T-helper 9 cell (primary cell): ENCODE data around the gene DDX46.
"Not testable (repeated sequence)": the region's sequence is repeated elsewhere in the genome, so short reads cannot be mapped to it uniquely, and the experiment has no call there.

Source experiments
- DNase-seq: peaks from one replicate; pipeline ENCODE4 v3.0.0-alpha.2; 2020

Gene DDX46

DNA sequence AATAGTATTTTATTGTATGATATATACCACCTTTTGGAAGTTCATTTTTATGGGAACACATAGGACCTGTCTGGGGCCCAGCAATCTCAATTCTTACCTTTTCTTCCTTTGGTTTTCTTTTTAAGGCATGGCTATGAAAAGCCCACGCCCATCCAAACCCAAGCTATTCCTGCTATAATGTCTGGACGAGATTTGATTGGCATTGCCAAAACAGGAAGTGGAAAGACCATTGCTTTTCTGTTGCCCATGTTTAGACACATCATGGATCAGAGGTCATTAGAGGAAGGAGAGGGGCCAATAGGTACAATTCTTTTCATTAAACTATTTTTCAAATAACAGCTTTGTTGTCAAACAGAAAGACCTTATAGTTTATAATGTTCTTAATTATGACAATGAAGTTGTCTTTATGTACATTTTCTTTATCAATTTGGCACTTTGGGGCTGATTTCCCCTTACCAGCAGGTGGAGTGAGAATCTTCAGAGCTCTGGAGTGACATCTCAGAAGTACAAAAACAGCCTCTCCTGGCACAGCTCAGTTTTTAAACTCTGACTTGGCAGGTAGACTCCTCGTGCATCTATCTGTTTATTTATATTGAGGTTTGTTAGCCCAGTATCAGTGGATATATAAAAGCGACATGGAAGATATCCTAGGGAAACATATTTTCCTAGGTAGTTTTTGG is 25.8 kb downstream of the DDX46 start:
- DNase-seq: no peak

DNA sequence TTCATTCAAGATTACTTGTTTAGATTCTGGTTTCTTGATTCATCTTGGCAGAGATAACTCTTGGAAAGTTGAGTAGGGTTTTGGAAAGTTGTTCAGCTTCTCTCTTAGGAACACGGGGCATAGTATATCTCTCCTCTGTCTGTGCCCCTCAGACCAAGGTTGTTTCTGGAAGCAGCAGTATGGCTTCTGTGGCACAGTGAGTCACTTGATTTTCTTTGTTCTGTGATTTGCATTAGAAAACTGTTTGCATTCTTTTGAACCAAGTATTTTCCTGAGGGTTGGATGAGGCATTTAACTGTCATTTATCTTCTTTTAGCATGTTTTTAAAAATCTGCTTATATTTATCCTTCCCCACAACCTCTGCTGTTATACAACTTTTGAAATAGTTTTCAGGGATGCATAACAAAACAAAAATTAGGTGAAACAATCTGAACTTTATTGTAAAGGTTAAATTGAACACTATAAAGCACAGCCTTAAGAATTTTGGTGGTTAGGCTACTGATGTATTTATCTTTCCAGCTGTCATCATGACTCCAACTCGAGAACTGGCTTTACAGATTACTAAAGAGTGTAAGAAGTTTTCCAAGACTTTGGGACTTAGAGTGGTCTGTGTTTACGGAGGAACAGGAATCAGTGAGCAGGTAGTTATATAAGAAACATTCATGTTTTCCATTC is 26.5 kb downstream of the DDX46 start:
- DNase-seq: no peak

DNA sequence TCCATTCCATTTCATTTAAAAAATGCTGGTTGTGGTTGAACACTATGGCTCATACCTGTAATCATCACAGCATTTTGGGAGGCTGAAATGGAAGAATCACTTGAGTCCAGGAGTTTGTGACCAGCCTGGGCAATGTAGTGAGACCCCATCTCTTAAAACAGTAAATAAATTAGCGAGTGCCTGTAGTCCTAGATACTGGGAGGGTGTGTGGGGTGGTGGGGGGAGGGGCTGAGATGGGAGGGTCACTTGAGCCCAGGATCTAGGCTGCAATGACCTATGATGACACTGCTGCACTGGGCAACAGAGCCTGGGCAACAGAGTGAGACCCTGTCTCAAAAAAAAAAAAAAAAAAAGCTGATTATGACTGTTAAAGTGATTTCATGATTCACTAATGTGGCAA is 29.1 kb downstream of the DDX46 start:
- no peak for DNase-seq

DNA sequence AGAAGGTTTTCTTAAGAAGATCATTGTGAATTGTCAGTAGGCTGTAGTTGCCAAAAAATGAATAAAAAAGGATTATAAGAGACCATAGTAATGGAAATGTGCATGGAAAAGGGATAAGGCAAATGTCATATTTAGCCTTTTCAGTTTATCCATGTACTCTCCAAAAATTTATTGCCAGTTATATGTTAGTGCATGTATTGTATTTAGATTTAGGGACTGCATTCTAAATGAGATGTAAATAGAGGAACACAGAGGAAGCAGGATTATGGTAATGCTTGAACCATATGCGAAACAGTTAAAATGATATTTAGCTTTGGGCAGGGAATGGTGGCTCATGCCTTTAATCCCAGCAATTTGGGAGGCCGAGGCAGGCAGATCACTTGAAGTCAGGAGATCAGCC is 33.0 kb downstream of the DDX46 start:
- DNase-seq: no peak

DNA sequence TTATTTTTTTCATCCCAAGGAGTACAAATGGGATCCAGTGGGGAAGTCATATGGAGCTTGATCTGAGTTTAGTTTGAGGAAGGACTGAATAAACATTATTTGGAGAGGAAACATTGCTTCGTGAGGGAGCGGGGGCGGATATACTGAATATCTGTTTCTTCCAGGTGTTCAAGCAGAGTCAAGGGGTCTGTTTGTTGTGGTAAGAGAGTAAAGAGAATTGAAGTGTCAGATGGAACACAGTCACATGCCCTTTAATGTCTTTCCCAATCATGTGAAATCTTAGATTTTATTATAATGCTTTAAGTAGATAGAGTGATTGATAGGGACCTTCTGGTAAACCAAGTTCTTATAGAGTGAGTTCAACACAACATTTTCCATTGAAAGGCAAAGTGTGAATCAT is 33.7 kb downstream of the DDX46 start:
- no peak for DNase-seq

DNA sequence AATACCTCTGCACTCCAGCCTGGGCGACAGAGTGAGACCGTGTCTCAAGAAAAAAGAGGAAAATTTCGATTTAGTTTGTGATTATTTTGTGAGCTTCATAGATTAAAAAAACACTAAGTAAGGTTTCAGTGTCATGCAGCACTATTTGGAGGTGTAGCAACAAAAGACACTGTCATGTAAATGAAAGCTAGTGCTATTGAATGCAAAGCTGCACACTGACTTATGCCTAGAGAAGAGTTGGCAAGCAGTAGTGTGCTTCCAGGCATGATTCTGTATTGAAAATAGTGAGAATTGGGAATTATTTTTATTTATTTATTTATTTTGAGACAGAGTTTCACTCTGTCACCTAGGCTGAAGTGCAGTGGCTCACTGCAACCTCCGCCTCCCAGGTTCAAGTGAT is 34.5 kb downstream of the DDX46 start:
- no peak for DNase-seq

DNA sequence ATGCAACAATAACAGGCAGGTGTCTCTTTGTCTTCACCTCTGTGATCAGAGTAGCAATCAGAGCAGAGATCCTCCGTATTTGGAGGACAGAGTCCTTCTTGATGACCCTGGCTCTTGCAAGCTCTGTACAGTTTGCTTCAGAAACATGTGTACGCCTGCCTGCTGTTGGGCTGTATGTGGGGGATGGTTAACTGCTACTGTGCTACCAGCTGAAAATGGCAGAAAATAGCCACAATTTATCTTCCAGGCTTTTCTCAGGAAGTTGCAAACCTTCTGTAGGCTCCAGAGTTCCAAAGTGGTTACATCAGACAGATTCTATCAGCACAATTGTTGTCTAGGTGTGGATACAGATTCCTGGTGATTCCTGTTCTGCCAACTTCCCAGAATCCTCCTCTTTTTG is 35.5 kb downstream of the DDX46 start:
- no peak for DNase-seq

DNA sequence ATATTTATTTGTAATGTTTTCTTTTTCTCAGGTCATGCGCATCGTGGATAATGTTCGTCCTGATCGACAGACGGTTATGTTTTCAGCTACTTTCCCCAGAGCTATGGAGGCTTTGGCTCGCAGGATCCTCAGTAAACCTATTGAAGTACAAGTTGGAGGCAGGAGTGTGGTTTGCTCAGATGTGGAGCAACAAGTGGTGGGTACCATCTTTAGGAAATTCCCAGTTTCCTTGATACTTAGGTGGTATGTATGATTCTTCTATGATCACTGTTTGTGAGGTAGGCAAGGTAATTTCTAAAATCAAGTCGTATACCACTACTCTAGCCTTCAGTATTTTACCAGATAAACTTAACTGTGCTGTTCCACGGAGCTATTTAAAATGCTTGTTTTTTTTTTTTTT is 36.2 kb downstream of the DDX46 start:
- no peak for DNase-seq

DNA sequence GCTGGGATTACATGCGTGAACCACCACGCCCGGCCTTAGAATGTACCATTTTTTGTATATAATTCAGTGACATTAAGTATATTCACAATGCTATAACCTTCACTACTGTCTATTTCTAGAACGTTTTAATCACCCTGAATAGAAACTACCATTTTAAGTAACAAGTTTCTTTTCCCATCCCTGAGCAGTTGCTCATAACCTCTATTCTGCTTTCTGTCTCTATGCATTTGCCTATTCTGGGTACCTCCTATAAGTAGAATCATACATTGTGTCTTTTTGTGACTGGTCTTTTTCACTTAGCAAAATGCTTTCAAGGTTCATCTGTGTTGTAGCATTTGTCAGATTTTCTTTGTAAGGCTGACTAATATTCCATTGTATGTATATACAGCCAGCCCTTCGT is 39.9 kb downstream of the DDX46 start:
- no peak for DNase-seq

DNA sequence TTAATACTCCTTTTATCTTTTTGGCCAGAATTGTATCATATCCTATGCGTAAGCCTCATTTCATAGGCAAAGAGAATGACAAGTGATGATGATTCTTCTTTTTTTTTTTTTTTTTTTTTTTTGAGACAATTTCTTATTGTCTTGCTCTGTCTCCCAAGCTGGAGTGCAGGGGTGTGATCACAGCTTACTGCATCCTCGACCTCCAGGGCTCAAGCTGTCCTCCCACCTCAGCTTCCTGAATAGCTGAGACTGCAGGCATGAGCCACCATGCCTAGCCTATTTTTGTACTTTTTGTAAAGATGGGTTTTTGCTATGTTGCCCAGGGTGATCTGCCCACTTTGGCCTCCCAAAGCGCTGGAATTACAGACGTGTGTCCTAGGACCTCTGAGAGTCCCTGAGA is 45.2 kb downstream of the DDX46 start:
- no peak for DNase-seq

DNA sequence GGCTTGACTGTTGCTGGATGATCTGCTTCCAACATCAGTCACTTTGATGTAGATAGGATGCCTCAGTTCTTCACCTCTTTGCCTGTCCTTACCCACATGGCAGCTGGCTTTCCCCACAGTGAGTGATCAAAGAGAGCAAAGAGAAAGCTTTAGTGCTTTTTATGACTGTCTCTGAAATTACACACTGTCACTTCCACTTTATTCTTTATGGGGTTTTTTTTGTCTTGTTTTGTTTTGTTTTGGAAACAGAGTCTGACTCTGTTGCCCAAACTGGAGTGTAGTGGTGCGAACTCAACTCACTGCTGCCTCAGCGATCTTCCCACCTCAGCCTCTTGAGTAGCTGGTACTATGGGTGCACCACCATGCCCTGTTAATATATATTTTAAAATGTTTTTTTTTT is 54.8 kb downstream of the DDX46 start:
- DNase-seq: no peak

DNA sequence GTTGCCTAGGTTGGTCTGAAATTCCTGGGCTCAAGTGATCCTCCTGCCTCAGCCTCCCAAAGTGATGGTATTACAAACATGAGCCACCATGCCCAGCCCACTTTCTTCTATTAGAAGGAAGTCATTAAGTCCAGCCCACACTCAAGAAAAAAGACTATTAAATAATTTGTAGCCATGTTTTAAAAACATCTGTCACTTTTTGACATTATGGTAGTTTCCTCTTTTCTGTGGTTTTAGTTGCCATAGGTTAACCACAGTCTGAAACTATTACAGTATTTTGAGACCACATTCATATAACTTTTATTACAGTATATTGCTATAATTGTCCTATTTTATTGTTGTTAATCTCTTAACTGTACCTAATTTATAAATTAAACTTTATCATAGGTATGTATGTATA is 55.2 kb downstream of the DDX46 start:
- DNase-seq: no peak

DNA sequence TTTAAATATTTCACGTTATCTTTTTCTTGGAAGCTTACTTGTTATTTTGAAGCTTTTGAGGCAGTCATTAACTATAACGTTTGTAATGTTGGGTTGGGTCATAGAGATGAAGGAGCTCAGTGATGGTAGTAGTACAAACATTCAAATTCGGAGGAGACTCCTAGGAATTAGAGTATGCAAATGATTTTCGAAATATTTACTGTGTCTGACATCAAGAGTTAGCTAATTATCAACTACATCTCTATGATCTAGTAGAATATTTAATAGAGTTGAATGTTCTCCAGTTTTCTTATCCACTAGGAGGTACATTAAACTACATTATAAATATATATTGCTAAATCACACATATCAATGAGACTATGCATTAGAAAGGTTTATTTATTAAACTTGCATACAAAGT is 58.4 kb downstream of the DDX46 start:
- DNase-seq: no peak

DNA sequence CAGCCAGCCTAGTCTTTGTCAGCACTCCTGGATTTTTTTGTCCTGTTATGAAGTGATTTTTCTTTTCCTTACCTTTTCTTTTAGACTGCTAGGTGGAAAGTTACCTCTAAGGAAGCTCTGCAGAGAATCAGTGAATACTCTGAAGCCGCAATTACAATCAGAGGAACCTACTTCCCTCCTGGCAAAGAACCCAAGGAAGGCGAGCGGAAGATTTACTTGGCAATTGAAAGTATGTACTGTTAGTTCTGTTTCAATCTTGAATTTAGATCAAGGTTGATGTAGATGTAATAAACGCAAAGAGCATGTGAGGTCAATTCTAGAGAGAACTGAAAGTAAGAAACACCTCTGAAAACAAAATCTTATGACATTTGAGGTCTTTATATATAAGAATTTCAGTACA is 60.2 kb downstream of the DDX46 start:
- no peak for DNase-seq

DNA sequence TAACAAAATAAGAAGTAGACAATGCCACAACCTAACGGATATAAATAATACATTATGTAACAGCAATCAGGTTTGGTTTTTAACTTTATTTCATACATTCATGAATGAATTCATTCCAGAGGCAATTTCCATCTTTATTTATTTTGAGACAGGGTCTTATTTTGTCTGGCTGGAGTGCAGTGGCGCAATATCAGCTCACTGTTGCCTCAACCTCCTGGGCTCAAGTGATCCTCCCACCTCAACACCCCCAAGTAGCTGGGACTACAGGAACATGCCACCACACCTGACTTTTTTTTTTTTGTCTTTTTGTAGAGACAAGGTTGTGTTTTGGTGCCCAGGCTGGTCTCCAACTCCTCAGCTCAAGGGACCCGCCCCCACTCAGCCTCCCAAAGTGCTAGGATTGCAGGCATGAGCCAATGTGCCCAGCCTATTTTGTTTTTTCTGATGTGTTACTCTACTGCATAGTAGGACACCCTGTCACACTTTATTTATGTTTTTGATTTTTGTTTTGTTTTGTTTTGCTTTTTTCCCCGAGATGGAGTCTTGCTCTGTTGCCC is 60.9 kb downstream of the DDX46 start:
- no peak for DNase-seq

DNA sequence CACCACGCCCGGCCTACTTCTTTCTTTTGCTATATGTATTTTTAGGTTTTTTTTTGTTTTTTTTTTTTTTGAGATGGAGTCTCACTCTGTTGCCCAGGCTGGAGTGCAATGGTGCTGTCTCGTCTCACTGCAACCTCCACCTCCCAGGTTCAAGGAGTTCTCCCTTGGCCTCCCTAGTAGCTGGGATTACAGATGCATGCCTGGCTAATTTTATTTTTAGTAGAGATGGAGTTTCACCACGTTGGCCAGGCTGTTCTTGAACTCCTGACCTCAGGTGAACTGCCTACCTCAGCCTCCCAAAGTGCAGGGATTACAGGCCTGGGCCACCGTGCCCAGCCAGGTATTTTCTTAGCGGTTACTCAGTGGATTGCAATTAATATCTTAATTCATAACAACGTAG is 63.3 kb downstream of the DDX46 start:
- no peak for DNase-seq

DNA sequence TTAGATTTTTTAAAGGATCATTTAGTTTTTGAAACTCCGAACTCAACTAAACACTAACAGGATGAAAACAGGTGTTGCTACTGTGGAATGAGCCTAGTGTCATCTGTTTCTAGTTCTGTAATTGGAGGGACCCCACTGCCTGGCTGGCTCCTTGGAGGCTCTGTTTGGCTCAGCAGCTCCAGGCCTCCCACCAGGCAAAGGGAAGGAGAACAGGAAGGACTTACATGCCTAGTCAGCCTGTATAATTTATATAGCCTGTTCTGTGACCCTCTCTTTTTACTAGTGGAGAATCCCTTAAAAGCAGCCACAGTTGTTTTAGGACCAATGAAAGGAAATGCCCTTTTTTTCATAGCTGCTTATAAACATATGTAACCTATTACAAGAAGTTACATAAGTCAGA is 66.1 kb downstream of the DDX46 start:
- no peak for DNase-seq

DNA sequence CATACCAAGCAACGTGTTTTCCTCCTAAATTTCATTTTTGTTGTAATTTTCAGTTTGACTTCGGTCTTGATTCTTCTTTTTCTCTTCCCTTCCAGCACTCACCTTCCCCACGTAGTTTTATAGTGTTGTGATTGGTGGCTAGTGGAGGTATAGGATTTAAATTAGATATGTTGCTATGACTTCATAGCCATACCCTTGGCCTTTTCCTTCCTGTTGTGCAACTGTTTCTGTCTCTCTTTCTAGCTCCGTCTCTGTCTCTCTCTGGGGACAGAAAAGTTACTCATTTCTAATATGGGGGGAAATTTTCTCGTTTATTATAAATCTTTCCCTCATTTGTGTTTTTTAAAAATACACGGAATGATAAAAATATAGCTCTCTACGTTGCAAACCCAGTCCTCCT is 66.6 kb downstream of the DDX46 start:
- DNase-seq: no peak

DNA sequence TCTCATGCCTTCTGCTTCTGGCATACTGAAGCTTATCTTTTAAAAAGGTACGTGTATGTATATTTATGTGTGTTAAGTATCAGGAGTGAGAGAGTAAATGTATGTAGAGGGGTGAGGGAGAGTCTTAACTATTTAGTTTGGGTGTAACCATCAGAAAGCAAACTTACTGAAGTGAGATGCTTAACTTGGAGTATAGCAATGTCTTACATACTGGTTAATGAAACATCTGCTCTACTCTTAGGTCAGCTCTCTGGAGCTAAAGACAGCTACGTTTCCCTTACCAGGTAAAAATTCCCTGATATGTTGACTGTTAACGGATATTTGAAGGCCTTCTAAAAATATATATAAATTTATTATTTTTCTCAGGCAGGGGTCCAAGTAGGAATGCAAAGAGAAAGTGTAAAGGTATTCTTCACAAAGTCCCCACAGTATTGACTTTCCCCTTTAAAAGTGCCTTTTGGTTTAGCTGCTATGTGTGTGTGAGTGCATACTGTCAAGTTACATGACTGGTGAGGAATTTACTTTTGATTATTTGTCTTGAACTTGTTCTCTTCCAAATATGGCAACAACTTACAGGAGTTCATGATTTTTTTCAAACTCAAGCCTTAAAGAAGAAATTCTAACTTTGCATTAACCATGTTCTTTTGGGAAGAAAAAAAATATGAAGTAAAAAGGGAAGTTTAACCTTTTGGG is 74.9 kb downstream of the DDX46 start:
- DNase-seq: no peak

DNA sequence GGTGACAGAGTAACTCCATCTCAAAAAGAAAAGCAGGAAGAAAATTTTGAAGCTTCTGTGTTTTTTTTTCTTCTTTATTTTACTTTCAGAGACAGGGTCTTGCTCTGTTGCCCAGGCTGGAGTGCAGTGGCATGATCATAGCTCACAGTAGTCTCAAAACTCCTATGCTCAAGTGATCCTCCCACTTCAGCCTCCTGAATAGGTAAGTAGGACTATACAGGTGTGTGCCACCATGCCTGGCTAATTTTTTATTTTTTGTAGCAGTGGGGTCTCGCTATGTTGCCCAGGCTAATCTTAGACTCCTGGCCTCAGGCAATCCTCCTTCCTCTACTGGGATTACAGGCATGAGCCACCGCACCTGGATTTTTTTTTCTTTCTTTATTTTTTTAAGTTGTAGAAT is 77.0 kb downstream of the DDX46 start:
- no peak for DNase-seq

DNA sequence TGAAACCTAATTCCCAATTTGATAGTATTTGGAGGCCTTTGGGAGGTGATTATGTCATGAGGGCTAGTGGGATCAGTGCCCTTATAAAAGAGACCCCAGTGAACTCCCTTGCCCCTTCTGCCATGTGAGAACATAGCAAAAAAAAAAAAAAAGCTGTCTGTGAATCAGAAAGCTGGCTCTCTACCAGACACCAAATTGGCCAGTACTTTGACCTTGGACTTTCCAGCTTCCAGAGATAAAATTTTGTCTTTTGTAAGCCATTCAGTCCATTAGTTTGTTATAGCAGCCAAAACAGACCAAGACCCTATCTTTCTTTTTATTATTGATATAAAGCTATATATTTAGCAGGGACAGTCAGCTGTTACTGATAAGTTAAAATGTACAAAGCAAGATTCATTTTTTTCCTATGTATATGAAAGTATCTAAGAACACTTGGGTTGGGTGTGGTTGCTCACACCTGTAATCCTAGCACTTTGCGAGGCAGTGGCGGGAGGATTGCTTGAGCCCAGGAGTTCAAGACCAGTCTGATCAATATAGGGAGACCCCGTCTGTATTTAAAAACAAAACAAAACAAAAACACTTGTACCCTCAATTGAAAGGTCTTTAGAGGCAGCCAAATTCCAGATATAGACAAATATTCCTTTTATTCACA is 79.1 kb downstream of the DDX46 start:
- no peak for DNase-seq

DNA sequence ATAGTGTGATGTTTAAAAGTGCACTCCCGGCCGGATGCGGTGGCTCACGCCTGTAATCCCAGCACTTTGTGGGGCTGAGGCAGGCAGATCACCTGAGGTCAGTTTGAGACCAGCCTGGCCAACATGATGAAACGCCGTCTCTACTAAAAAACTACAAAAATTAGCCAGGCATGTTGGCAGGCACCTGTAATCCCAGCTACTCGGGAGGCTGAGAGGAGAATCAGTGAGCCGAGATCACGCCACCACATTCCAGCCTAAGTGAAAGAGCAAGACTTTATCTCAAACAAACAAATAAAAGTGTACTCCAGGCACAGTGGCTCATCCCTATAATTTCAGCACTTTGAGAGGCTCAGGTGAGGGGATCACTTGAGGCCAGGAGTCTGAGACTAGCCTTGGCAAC is 79.8 kb downstream of the DDX46 start:
- not testable (repeated sequence) for DNase-seq

DNA sequence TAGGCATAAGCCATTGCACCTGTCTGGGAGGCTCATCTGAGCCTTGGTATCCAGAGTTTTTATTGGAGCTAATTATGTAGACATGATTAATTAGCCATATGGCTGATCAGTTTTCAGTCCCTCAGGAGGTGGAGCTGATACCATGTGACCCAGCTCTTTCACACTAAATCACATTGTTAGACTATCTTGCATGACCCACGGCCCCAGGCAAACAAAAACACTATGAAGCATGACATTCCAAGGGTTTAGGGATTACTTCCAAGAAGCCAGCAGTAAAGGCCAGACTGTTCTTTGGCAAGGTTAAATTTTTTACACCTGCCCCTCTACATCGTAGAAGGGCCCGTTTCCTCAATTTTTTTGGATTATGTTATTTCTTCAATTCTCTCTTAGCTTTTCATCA is 82.2 kb downstream of the DDX46 start:
- no peak for DNase-seq

DNA sequence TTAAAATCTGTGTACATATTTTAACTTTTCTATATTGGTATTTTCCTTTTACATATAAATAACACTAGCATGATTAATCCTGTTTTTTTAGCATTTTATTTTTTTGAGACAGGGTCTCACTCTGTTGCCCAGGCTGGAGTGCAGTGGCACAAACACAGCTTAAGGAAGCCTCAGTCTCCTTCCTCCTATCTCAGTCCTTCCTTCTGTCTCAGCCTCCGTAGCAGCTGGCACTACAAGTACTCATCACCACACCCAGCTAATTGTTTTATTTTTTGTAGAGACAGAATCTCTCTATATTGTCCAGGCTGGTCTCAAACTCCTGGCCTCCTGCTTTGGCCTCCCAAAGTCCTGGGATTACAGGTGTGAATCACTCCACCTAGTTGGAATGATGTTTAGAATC is 85.7 kb downstream of the DDX46 start:
- DNase-seq: no peak
